IMR-90 (cell line): ENCODE results near the gene NLGN1. TPM values are rescaled to one million over a fixed set of nuclear protein-coding genes. Genes with fewer than 3 reads are reported as not detected.

Source experiments
- ATAC-seq: fragments of 200-7000 bp; cut with Tn5 transposase; 2 replicates; pipeline ENCODE4 v1.9.1; 2020; ENCODE audit warnings: low read depth, mild to moderate bottlenecking, moderate library complexity
- BruUV-seq: library from RNA; stranded (reverse); fragments of 400-500 nt; replicated peaks from 2 replicates; lab custom pipeline; 2021; lab: Mats Ljungman, UMichigan
- CTCF ChIA-PET: fragments of 300-600 bp; formaldehyde crosslinking; extraction: SDS; loops from one replicate; lab custom pipeline; 2021; ENCODE audit warnings: antibody characterized with exemption; lab: Yijun Ruan, JAX
- POLR2A ChIA-PET: fragments of 300-600 bp; sonication (Branson Sonifier 250); formaldehyde crosslinking; loops from one replicate; lab custom pipeline; 2022; ENCODE audit warnings: antibody characterized with exemption; ENCODE audit not compliant: unreplicated experiment; lab: Charles Lee
- DNase-seq: peaks from one replicate; pipeline ENCODE4 v3.0.0; 2013
- H2AFZ ChIP-seq: replicated peaks from 2 replicates; pipeline ENCODE3; 2013; ENCODE audit warnings: low read length, mild to moderate bottlenecking; ENCODE audit not compliant: poor library complexity
- H2AK5ac ChIP-seq: 2 replicates; pipeline ENCODE4 v1.6.1; 2013; ENCODE audit warnings: low read depth, low read length, inconsistent platforms
- H2AK9ac ChIP-seq: replicated peaks from 2 replicates; pipeline ENCODE3; 2013; ENCODE audit warnings: mild to moderate bottlenecking, low read depth, low read length, moderate library complexity; ENCODE audit not compliant: poor library complexity
- H2BK120ac ChIP-seq: 2 replicates; pipeline ENCODE4 v1.6.1; 2013; ENCODE audit warnings: low read depth, low read length, inconsistent platforms
- H2BK15ac ChIP-seq: 3 replicates; pipeline ENCODE4 v1.6.1; 2013; ENCODE audit warnings: low read depth, low read length, inconsistent platforms
- H2BK20ac ChIP-seq: 2 replicates; pipeline ENCODE4 v1.6.1; 2013; ENCODE audit warnings: low read depth, mild to moderate bottlenecking, inconsistent platforms, low read length, moderate library complexity
- H2BK5ac ChIP-seq: 2 replicates; pipeline ENCODE4 v1.6.1; 2013; ENCODE audit warnings: mild to moderate bottlenecking, low read depth, low read length, inconsistent platforms; ENCODE audit not compliant: poor library complexity, severe bottlenecking
- H3K14ac ChIP-seq: replicated peaks from 2 replicates; pipeline ENCODE4 v1.6.1; 2013; ENCODE audit warnings: low read depth, low read length, inconsistent platforms
- H3K18ac ChIP-seq: 2 replicates; pipeline ENCODE4 v1.6.1; 2013; ENCODE audit warnings: low read depth, low read length, control low read depth
- H3K23ac ChIP-seq: 2 replicates; pipeline ENCODE4 v1.6.1; 2013; ENCODE audit warnings: low read depth, low read length, inconsistent platforms
- H3K27ac ChIP-seq: 2 replicates; pipeline ENCODE4 v1.5.1; 2013; ENCODE audit warnings: mild to moderate bottlenecking, control low read depth, low read length; ENCODE audit not compliant: insufficient read depth
- H3K27me3 ChIP-seq: 2 replicates; pipeline ENCODE4 v1.6.1; 2013; ENCODE audit warnings: low read length; ENCODE audit not compliant: control insufficient read depth, insufficient read depth
- H3K36me3 ChIP-seq: 2 replicates; pipeline ENCODE4 v1.6.1; 2013; ENCODE audit warnings: low read length, mixed read lengths; ENCODE audit not compliant: control insufficient read depth, insufficient read depth
- H3K4ac ChIP-seq: 2 replicates; pipeline ENCODE4 v1.6.1; 2013; ENCODE audit warnings: low read depth, low read length, inconsistent platforms
- H3K4me1 ChIP-seq: 2 replicates; pipeline ENCODE4 v1.6.1; 2013; ENCODE audit warnings: low read length, mixed read lengths; ENCODE audit not compliant: control insufficient read depth, insufficient read depth
- H3K4me2 ChIP-seq: 2 replicates; pipeline ENCODE4 v1.6.1; 2013; ENCODE audit warnings: low read depth, mild to moderate bottlenecking, control low read depth, low read length, moderate library complexity
- H3K4me3 ChIP-seq: 2 replicates; pipeline ENCODE4 v1.5.1; 2013; ENCODE audit warnings: low read depth, mild to moderate bottlenecking, control low read depth, low read length, moderate library complexity; ENCODE audit not compliant: insufficient read depth
- H3K56ac ChIP-seq: 2 replicates; pipeline ENCODE4 v1.6.1; 2013; ENCODE audit warnings: low read length, inconsistent platforms; ENCODE audit not compliant: insufficient read depth; ENCODE audit errors: extremely low read depth
- H3K79me1 ChIP-seq, 2 experiments: 2 replicates each; pipeline ENCODE4 v1.6.1; 2013; ENCODE audit warnings: low read length in 2 of 2, inconsistent platforms in 1 of 2, low read depth in 1 of 2
- H3K9ac ChIP-seq: 2 replicates; pipeline ENCODE4 v1.6.1; 2013; ENCODE audit warnings: low read depth, low read length, control low read depth
- H3K9me1 ChIP-seq: 2 replicates; pipeline ENCODE4 v1.6.1; 2013; ENCODE audit warnings: low read length, inconsistent platforms; ENCODE audit not compliant: insufficient read depth
- H3K9me3 ChIP-seq: 2 replicates; pipeline ENCODE4 v1.6.1; 2013; ENCODE audit warnings: low read length; ENCODE audit not compliant: control insufficient read depth, insufficient read depth
- H4K20me1 ChIP-seq: 2 replicates; pipeline ENCODE4 v1.6.1; 2013; ENCODE audit warnings: low read length, inconsistent platforms; ENCODE audit not compliant: insufficient read depth
- H4K5ac ChIP-seq: 2 replicates; pipeline ENCODE4 v1.6.1; 2013; ENCODE audit warnings: mild to moderate bottlenecking, low read depth, low read length, control low read depth
- H4K8ac ChIP-seq, 2 experiments: 2 replicates each; pipeline ENCODE4 v1.6.1; 2013; ENCODE audit warnings: low read depth in 2 of 2, low read length in 2 of 2, control low read depth in 1 of 2, inconsistent platforms in 1 of 2
- H4K91ac ChIP-seq: 2 replicates; pipeline ENCODE4 v1.6.1; 2013; ENCODE audit warnings: low read depth, low read length, inconsistent platforms; ENCODE audit not compliant: insufficient read depth
- BHLHE40 ChIP-seq: fragments of 150-350 bp; IDR thresholded peaks from 2 replicates; pipeline ENCODE4 v1.6.1; 2016; ENCODE audit warnings: mild to moderate bottlenecking, low read depth, low read length
- WGBS, 2 experiments: methylation state at CpG; one replicate each; pipeline versions ENCODE4 v1.1.5 to v1.1.7; 2013; ENCODE audit warnings: missing lambda C conversion rate in 2 of 2; ENCODE audit not compliant: insufficient read length in 1 of 2; ENCODE audit errors: extremely low coverage in 2 of 2; 5-methylcytosine and 5-hydroxymethylcytosine counted together
- dilution Hi-C: fragments of 300-500 bp; cut with HindIII; formaldehyde crosslinking; loops from one replicate; pipeline ENCODE4 v1.14.3; 2018; ENCODE audit warnings: low sequenced_read_pairs; ENCODE audit not compliant: unreplicated experiment
- in situ Hi-C: fragments of 300-500 bp; cut with MboI; formaldehyde crosslinking; loops from 3 replicates; pipeline ENCODE4 v1.14.3; 2019; ENCODE audit warnings: low sequenced_read_pairs, inconsistent platforms, mixed read lengths
- intact Hi-C: fragments of 100-400 bp; cut with micrococcal nuclease; formaldehyde crosslinking; loops from 2 replicates; pipeline ENCODE4 v1.10.0; 2022
- polyA plus RNA-seq, 3 experiments: library from polyadenylated mRNA; depleted of rRNA; stranded (reverse); fragments of >200 nt; gene quantifications; 2 replicates each; pipeline ENCODE4 v1.2.3, GENCODE V29; 2012; ENCODE audit warnings: low replicate concordance in 1 of 3
- total RNA-seq: library from RNA; depleted of rRNA; stranded (reverse); fragments of >200 nt; gene quantifications from 2 replicates; pipeline ENCODE4 v1.2.3, GENCODE V29; 2012

NLGN1 gene
- total and polyA plus RNA-seq, 2 of the 4 experiments (the other 2 are of a cell fraction): 1.8 to 12.5 TPM

- H3K4ac ChIP-seq: no peak overlapping the region
- no peak for TF ChIP-seq BHLHE40
- dilution Hi-C loops: no loop called here
Measured at GRCh38 chr3:173945170-173945569, 547.6 kb downstream of the NLGN1 start.

More at GRCh38 chr3:173945170-173945569, 547.6 kb downstream of the NLGN1 start:
- no peak overlapping the region for H3K23ac ChIP-seq
- POLR2A ChIA-PET: no interaction called here
- H3K9me3 ChIP-seq: no peaks in the 10 kb centered on the region
- no peak overlapping the region for H3K14ac ChIP-seq
- H4K91ac ChIP-seq: no peak overlapping the region
- H3K4me2 ChIP-seq: no peak overlapping the region
- intact Hi-C loops (no loop called here), in situ Hi-C loops (no loop called here)
- H4K8ac ChIP-seq: no peak overlapping the region
- H3K36me3 ChIP-seq: no peaks in the 10 kb centered on the region
- ATAC-seq (no peak), DNase-seq (no peak)
- H3K27me3 ChIP-seq: no peaks in the 10 kb centered on the region
- no peaks in the 10 kb centered on the region for H3K4me1 ChIP-seq
- no peak overlapping the region for H2BK5ac ChIP-seq
- no peak overlapping the region for H2BK15ac ChIP-seq
- no peak overlapping the region for H3K27ac ChIP-seq
- WGBS, 2 experiments: no CpG with 5 or more reads among the region's 1 CpG
- H3K79me1 ChIP-seq: no peaks in the 10 kb centered on the region
- no peak overlapping the region for H3K56ac ChIP-seq
- H2AK5ac ChIP-seq: no peak overlapping the region
- no peaks in the 10 kb centered on the region for H3K9me1 ChIP-seq
- H3K9ac ChIP-seq: no peak overlapping the region
- no peak overlapping the region for H2AFZ ChIP-seq
- no peak overlapping the region for H2BK120ac ChIP-seq
- CTCF ChIA-PET: interaction anchor here (1.5 kb wide), 1 partner anchor 18 kb away, joined by 3 read pairs; no protein-coding TSS in a partner anchor
- H3K4me3 ChIP-seq: no peak overlapping the region
- H2AK9ac ChIP-seq: no peak overlapping the region
- no peaks in the 10 kb centered on the region for H4K20me1 ChIP-seq
- H3K18ac ChIP-seq: no peak overlapping the region
- H4K5ac ChIP-seq: no peak overlapping the region
- BruUV-seq: no TSS peak
- no peak overlapping the region for H2BK20ac ChIP-seq
